Measurements from ENCODE around the gene TMEM263.
A peak's percentile ranks its signal among the peaks of the same experiment; 100 is the strongest.

Gene TMEM263

GRCh38 chr12:106950591-106950990 is 5.1 kb upstream of the TMEM263 start:
- no peak for DNase-seq

- DNase-seq, result no peak
Measured at GRCh38 chr12:106953352-106954250, 2.1 kb upstream of the TMEM263 start.

- no peak for DNase-seq
Measured at GRCh38 chr12:106954462-106955376, 988 bp upstream of the TMEM263 start.

- DNase-seq, result no peak
Measured at GRCh38 chr12:106956048-106956578, 406 bp downstream of the TMEM263 start.

GRCh38 chr12:106957583-106957982 is 1.9 kb downstream of the TMEM263 start:
- DNase-seq, result no peak

GRCh38 chr12:106960443-106960842 is 4.7 kb downstream of the TMEM263 start:
- DNase-seq, result no peak

- no peak for DNase-seq
Measured at GRCh38 chr12:106962286-106962685, 6.6 kb downstream of the TMEM263 start.

- no peak for DNase-seq
Measured at GRCh38 chr12:106964526-106964925, 8.8 kb downstream of the TMEM263 start.

GRCh38 chr12:106971065-106971464 is 15.4 kb downstream of the TMEM263 start:
- no peak for DNase-seq

- no peak for DNase-seq
Measured at GRCh38 chr12:106973545-106973944, 17.8 kb downstream of the TMEM263 start.

GRCh38 chr12:106974511-106974910 is 18.8 kb downstream of the TMEM263 start:
- DNase-seq, result no peak

- DNase-seq, result no peak
Measured at GRCh38 chr12:106975098-106975497, 19.4 kb downstream of the TMEM263 start.

- DNase-seq, result no peak
Measured at GRCh38 chr12:106975993-106976658, 20.4 kb downstream of the TMEM263 start.

GRCh38 chr12:106976668-106977067 is 21.0 kb downstream of the TMEM263 start:
- no peak for DNase-seq

- peak; percentile 57 for DNase-seq
Measured at GRCh38 chr12:106978035-106978800, 22.5 kb downstream of the TMEM263 start.

GRCh38 chr12:106980944-106981343 is 25.2 kb downstream of the TMEM263 start:
- no peak for DNase-seq

- no peak for DNase-seq
Measured at GRCh38 chr12:106981788-106982187, 26.1 kb downstream of the TMEM263 start.

- no peak for DNase-seq
Measured at GRCh38 chr12:106982229-106982628, 26.5 kb downstream of the TMEM263 start.

GRCh38 chr12:106984588-106985137 is 29.0 kb downstream of the TMEM263 start:
- no peak for DNase-seq

- no peak for DNase-seq
Measured at GRCh38 chr12:106985479-106985878, 29.8 kb downstream of the TMEM263 start.

GRCh38 chr12:106986135-106986534 is 30.4 kb downstream of the TMEM263 start:
- DNase-seq, result no peak

All from NCI-H1092 (cell line).